HCT116 (cell line): Measurements from ENCODE around the gene LSM10. TPM values are rescaled to one million over a fixed set of nuclear protein-coding genes. Genes with fewer than 3 reads are reported as not detected.

ENCODE experiments used
- ATAC-seq: fragments of 200-7000 bp; cut with Tn5 transposase; 2 replicates; pipeline ENCODE4 v1.9.1; 2020; ENCODE audit warnings: mild to moderate bottlenecking, moderate library complexity
- BruUV-seq: library from RNA; stranded (reverse); fragments of 400-500 nt; replicated peaks from 2 replicates; lab custom pipeline; 2021; lab: Mats Ljungman, UMichigan
- CTCF ChIA-PET: fragments of 300-600 bp; sonication (Branson Sonifier 250); formaldehyde crosslinking; loops from one replicate; lab custom pipeline; 2021; ENCODE audit warnings: antibody characterized with exemption; lab: Charles Lee
- POLR2A ChIA-PET: fragments of 300-600, 350-600 bp; sonication (Branson Sonifier 250); formaldehyde crosslinking; loops from one replicate; lab custom pipeline; 2021; ENCODE audit warnings: antibody characterized with exemption; lab: Charles Lee
- RAD21 ChIA-PET, 2 experiments: fragments of 300-600 bp; sonication (Branson Sonifier 250); formaldehyde crosslinking; loops; one replicate each; lab custom pipeline; 2023; ENCODE audit warnings: low total read pairs in 2 of 2; ENCODE audit not compliant: uncharacterized antibody in 2 of 2, unreplicated experiment in 2 of 2, low non-redundant PET in 1 of 2; lab: Charles Lee
- DNase-seq: peaks from one replicate; pipeline ENCODE4 v3.0.0-alpha.2; 2010; ENCODE audit warnings: low read depth, low spot score
- H2AFZ ChIP-seq: fragments of 200-600 bp; shearing (Covaris generic), sonication (generic); 2 replicates; pipeline ENCODE4 v1.6.1; 2017; ENCODE audit warnings: low read depth, mixed run types, mixed read lengths, antibody characterized with exemption, low read length; ENCODE audit not compliant: poor library complexity, severe bottlenecking
- H3K27ac ChIP-seq: 2 replicates; pipeline ENCODE4 v1.5.1; 2012; ENCODE audit warnings: low read depth, low read length
- H3K27me3 ChIP-seq: fragments of 200-600 bp; sonication (generic); 2 replicates; pipeline ENCODE4 v1.6.1; 2016; ENCODE audit warnings: mixed run types, low read length, mixed read lengths; ENCODE audit not compliant: insufficient read depth
- H3K36me3 ChIP-seq, 2 experiments: fragments of 200-500 bp in 1 of 2; fragments of 200-600 bp in 1 of 2; sonication (Bioruptor generic) in 1 of 2; sonication (generic) in 1 of 2; 2 replicates each; pipeline versions ENCODE4 v1.5.1 to v1.6.1; 2014 to 2016; ENCODE audit warnings: low read length in 2 of 2, inconsistent platforms in 1 of 2, mixed read lengths in 1 of 2, mixed run types in 1 of 2; ENCODE audit not compliant: insufficient read depth in 2 of 2, control insufficient read depth in 1 of 2
- H3K4me1 ChIP-seq, 2 experiments: fragments of 200-600 bp in 1 of 2; sonication (generic) in 1 of 2; 2 replicates each; pipeline versions ENCODE4 v1.5.1 to v1.6.1; 2012 to 2017; ENCODE audit warnings: low read length in 2 of 2, inconsistent platforms in 1 of 2, mild to moderate bottlenecking in 1 of 2, mixed read lengths in 1 of 2, mixed run types in 1 of 2, moderate library complexity in 1 of 2; ENCODE audit not compliant: insufficient read depth in 2 of 2, control insufficient read depth in 1 of 2
- H3K4me2 ChIP-seq: fragments of 200-600 bp; sonication (generic); 2 replicates; pipeline ENCODE4 v1.6.1; 2017; ENCODE audit warnings: mixed run types, low read length, mixed read lengths
- H3K4me3 ChIP-seq, 2 experiments: fragments of 200-600 bp in 1 of 2; sonication (generic) in 1 of 2; replicated peaks in 1 of 2; 2 replicates each; pipeline ENCODE4 v1.5.1; 2011 to 2016; ENCODE audit warnings: low read length in 2 of 2, control low read depth in 1 of 2, low read depth in 1 of 2, mild to moderate bottlenecking in 1 of 2, mixed read lengths in 1 of 2, mixed run types in 1 of 2
- H3K79me2 ChIP-seq: fragments of 200-600 bp; sonication (generic); 2 replicates; pipeline ENCODE4 v1.6.1; 2017; ENCODE audit warnings: mild to moderate bottlenecking, mixed run types, low read length, moderate library complexity, mixed read lengths; ENCODE audit not compliant: insufficient read depth
- H3K9ac ChIP-seq: fragments of 200-600 bp; sonication (generic); 2 replicates; pipeline ENCODE4 v1.6.1; 2016; ENCODE audit warnings: low read length, mixed read lengths
- H3K9me2 ChIP-seq: fragments of 200-600 bp; sonication (generic), shearing (Covaris generic); 2 replicates; pipeline ENCODE4 v1.6.1; 2017; ENCODE audit warnings: mixed run types, mild to moderate bottlenecking, moderate library complexity; ENCODE audit not compliant: insufficient read depth
- H3K9me3 ChIP-seq, 2 experiments: fragments of 200-500 bp in 1 of 2; fragments of 200-600 bp in 1 of 2; sonication (Bioruptor generic) in 1 of 2; sonication (generic) in 1 of 2; 2 replicates each; pipeline ENCODE4 v1.6.1; 2014 to 2017; ENCODE audit warnings: low read length in 2 of 2, mixed read lengths in 2 of 2, inconsistent platforms in 1 of 2, low read depth in 1 of 2, mild to moderate bottlenecking in 1 of 2, mixed run types in 1 of 2, moderate library complexity in 1 of 2; ENCODE audit not compliant: control insufficient read depth in 1 of 2, insufficient read depth in 1 of 2
- H4K20me1 ChIP-seq: fragments of 200-600 bp; sonication (generic), shearing (Covaris generic); 2 replicates; pipeline ENCODE4 v1.6.1; 2017; ENCODE audit warnings: mixed run types, mild to moderate bottlenecking, moderate library complexity; ENCODE audit not compliant: insufficient read depth
- ATF3 ChIP-seq: IDR thresholded peaks from 2 replicates; pipeline ENCODE4 v1.6.1; 2012
- CBX3 ChIP-seq: IDR thresholded peaks from 2 replicates; pipeline ENCODE4 v1.6.1; 2012; ENCODE audit warnings: low read depth
- EGR1 ChIP-seq: IDR thresholded peaks from 2 replicates; pipeline ENCODE4 v1.6.1; 2012; ENCODE audit warnings: low read depth
- ELF1 ChIP-seq: IDR thresholded peaks from 2 replicates; pipeline ENCODE4 v1.6.1; 2012; ENCODE audit warnings: low read depth, borderline replicate concordance
- EZH2 ChIP-seq: fragments of 200-600 bp; sonication (generic); IDR thresholded peaks from 2 replicates; pipeline ENCODE4 v1.6.1; 2017; ENCODE audit warnings: antibody characterized with exemption, mixed run types
- EZH2phosphoT487 ChIP-seq: fragments of 200-600 bp; IDR thresholded peaks from 2 replicates; pipeline ENCODE4 v1.6.1; 2018; ENCODE audit warnings: antibody characterized with exemption, borderline replicate concordance
- FOSL1 ChIP-seq: IDR thresholded peaks from 2 replicates; pipeline ENCODE4 v1.6.1; 2012; ENCODE audit warnings: low read depth
- POLR2AphosphoS5 ChIP-seq: IDR thresholded peaks from 2 replicates; pipeline ENCODE4 v1.6.1; 2011; ENCODE audit warnings: mild to moderate bottlenecking, low read depth, low read length, moderate library complexity
- RAD21 ChIP-seq: IDR thresholded peaks from 2 replicates; pipeline ENCODE4 v1.6.1; 2012; ENCODE audit warnings: low read depth, mild to moderate bottlenecking
- REST ChIP-seq: IDR thresholded peaks from 2 replicates; pipeline ENCODE4 v1.6.1; 2012; ENCODE audit warnings: low read depth
- SP1 ChIP-seq: IDR thresholded peaks from 2 replicates; pipeline ENCODE4 v1.6.1; 2012; ENCODE audit warnings: low read depth
- TCF7L2 ChIP-seq: IDR thresholded peaks from 2 replicates; pipeline ENCODE4 v1.7.0; 2011; ENCODE audit warnings: borderline replicate concordance, inconsistent platforms; ENCODE audit not compliant: insufficient read depth, insufficient read length; ENCODE audit errors: extremely low read depth
- YY1 ChIP-seq: IDR thresholded peaks from 2 replicates; pipeline ENCODE4 v1.6.1; 2011; ENCODE audit warnings: low read length, low read depth, moderate library complexity, mild to moderate bottlenecking; ENCODE audit not compliant: insufficient replicate concordance; ENCODE audit errors: extremely low read depth
- ZBTB33 ChIP-seq: IDR thresholded peaks from 2 replicates; pipeline ENCODE4 v1.6.1; 2011; ENCODE audit warnings: mild to moderate bottlenecking, low read length, moderate library complexity; ENCODE audit not compliant: insufficient replicate concordance; ENCODE audit errors: extremely low read depth
- ZFX ChIP-seq: fragments of 450-650 bp; IDR thresholded peaks from 2 replicates; pipeline ENCODE4 v1.6.1; 2017
- intact Hi-C: fragments of 100-400 bp; cut with micrococcal nuclease; formaldehyde crosslinking; loops from 2 replicates; pipeline ENCODE4 v1.10.0; 2022
- total RNA-seq: library from RNA; stranded (reverse); gene quantifications from one replicate; pipeline ENCODE4 v1.2.1, GENCODE V29; 2021; ENCODE audit not compliant: unreplicated experiment

LSM10 gene
- total RNA-seq, 1 experiment from 2014 or later, result 49.5 TPM

GRCh38 chr1:36440044-36440443 lies 42.3 kb upstream of the LSM10 start:
- H3K4me1 ChIP-seq, result peaks cover 16 to 28% of the 10 kb centered on the region in 2 experiments
- no peaks in the 10 kb centered on the region for H3K9me3 ChIP-seq
- H2AFZ ChIP-seq, result no peak overlapping the region
- no peak overlapping the region for H3K27ac ChIP-seq
- ATAC-seq (no peak), DNase-seq (no peak)
- H3K4me3 ChIP-seq, result no peak overlapping the region
- H3K27me3 ChIP-seq, result no peaks in the 10 kb centered on the region
- no peaks in the 10 kb centered on the region for H4K20me1 ChIP-seq
- no peaks in the 10 kb centered on the region for H3K9me2 ChIP-seq
- BruUV-seq, result no TSS peak
- TF ChIP-seq YY1, result no peak
- no peak for TF ChIP-seq EGR1
- TF ChIP-seq ZFX, result no peak
- TF ChIP-seq FOSL1, result no peak
- no peak for TF ChIP-seq POLR2AphosphoS5
- TF ChIP-seq EZH2phosphoT487, result no peak
- no peak for TF ChIP-seq RAD21
- TF ChIP-seq TCF7L2, result no peak
- TF ChIP-seq ELF1, result no peak
- no peak for TF ChIP-seq ZBTB33
- TF ChIP-seq CBX3, result no peak
- TF ChIP-seq ATF3, result no peak
- no peak for TF ChIP-seq EZH2
- TF ChIP-seq SP1, result no peak
- TF ChIP-seq REST, result no peak
- intact Hi-C loops, result no loop called here
- H3K4me2 ChIP-seq, result no peak overlapping the region
- RAD21 ChIA-PET, result no interaction called here
- CTCF ChIA-PET, result no interaction called here
- no peaks in the 10 kb centered on the region for H3K36me3 ChIP-seq
- H3K9ac ChIP-seq, result no peak overlapping the region
- H3K79me2 ChIP-seq, result no peaks in the 10 kb centered on the region
- POLR2A ChIA-PET, result no interaction called here
